KOPT-K1 (cell line): ENCODE measurements around the gene DENND2C.
"Not testable (repeated sequence)": the region's sequence is repeated elsewhere in the genome, so short reads cannot be mapped to it uniquely, and the experiment has no call there.

Experiments
- H3K27ac ChIP-seq: fragments of 200-600 bp; sonication (generic); 2 replicates; pipeline ENCODE4 v1.5.1; 2016; ENCODE audit warnings: antibody characterized with exemption, mild to moderate bottlenecking, low read depth, low read length; ENCODE audit not compliant: poor library complexity, severe bottlenecking
- H3K36me3 ChIP-seq: fragments of 200-600 bp; sonication (generic); 2 replicates; pipeline ENCODE4 v1.5.1; 2017; ENCODE audit warnings: antibody characterized with exemption, mild to moderate bottlenecking, low read length, moderate library complexity; ENCODE audit not compliant: insufficient read depth
- H3K9me3 ChIP-seq: fragments of 200-600 bp; sonication (generic); 2 replicates; pipeline ENCODE4 v1.5.1; 2017; ENCODE audit warnings: antibody characterized with exemption, low read length, mild to moderate bottlenecking; ENCODE audit not compliant: insufficient read depth, poor library complexity, severe bottlenecking

DENND2C gene

DNA sequence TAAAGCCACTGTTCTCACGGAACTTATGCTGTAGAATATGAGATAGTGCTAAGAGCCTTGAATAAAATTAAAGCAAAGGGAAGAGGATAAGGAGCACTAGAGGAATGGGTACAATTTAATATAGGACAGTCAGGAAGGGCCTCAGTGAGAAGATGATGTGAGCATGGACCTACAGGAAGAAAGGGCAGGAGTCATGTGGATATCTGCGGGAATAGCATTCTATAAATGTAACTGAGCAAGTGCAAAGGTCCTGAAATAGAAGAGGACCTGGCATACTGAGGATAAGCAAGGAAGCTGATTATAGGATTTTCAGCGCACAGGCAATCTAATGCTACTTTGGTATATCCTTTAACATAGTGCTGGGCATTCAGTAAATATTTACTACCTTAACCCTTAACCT is 75.8 kb downstream of the DENND2C start:
- H3K27ac ChIP-seq, result no peak overlapping the region
- no peaks in the 10 kb centered on the region for H3K36me3 ChIP-seq
- no peaks in the 10 kb centered on the region for H3K9me3 ChIP-seq

DNA sequence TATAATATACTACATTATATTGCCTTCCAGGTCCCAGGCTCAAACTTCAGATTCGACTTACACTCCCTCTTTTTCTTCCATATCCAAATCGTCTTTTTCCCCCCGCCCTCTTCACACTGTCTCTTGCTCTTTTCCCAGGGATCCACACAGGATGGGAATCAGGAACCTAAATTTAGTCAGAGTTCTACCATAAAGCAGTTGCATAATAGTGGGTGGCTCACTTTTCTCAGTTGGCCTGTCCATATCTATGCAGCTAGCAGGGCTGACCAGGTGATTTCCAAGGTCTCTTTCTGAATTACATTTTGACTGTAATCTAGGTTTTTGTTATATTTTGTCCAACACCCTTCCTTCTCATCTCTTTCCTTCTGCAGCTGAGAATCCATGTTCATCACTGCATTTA is 80.7 kb downstream of the DENND2C start:
- Histone ChIP-seq H3K9me3 (no peaks in the 10 kb centered on the region), H3K36me3 (no peaks in the 10 kb centered on the region), H3K27ac (no peak overlapping the region)

- Histone ChIP-seq H3K9me3 (no peaks in the 10 kb centered on the region), H3K36me3 (no peaks in the 10 kb centered on the region), H3K27ac (no peak overlapping the region)
Observed at GRCh38 chr1:114588196-114588689, 81.6 kb downstream of the DENND2C start.

- H3K36me3 ChIP-seq, result no peaks in the 10 kb centered on the region
- no peaks in the 10 kb centered on the region for H3K9me3 ChIP-seq
- no peak overlapping the region for H3K27ac ChIP-seq
Observed at GRCh38 chr1:114587203-114587991, 82.5 kb downstream of the DENND2C start.

- Histone ChIP-seq H3K27ac (no peak overlapping the region), H3K36me3 (no peaks in the 10 kb centered on the region), H3K9me3 (no peaks in the 10 kb centered on the region)
Observed at GRCh38 chr1:114586513-114587047, 83.3 kb downstream of the DENND2C start.

- no peak overlapping the region for H3K27ac ChIP-seq
- no peaks in the 10 kb centered on the region for H3K36me3 ChIP-seq
Observed at GRCh38 chr1:114585231-114585630, 84.6 kb downstream of the DENND2C start.

GRCh38 chr1:114581335-114582287 is 88.2 kb downstream of the DENND2C start, which contains the start of gene BCAS2:
Gene BCAS2 (minus strand): TSS chr1:114581615. CDS start chr1:114581591, 24 bp downstream.
- Histone ChIP-seq H3K36me3 (peaks cover 30% of the 10 kb centered on the region), H3K27ac (peak within 1 kb of the TSS; percentile 61), H3K9me3 (no peaks in the 10 kb centered on the region)

More at GRCh38 chr1:114585231-114585630, 84.6 kb downstream of the DENND2C start:
- H3K9me3 ChIP-seq, result no peaks in the 10 kb centered on the region

DNA sequence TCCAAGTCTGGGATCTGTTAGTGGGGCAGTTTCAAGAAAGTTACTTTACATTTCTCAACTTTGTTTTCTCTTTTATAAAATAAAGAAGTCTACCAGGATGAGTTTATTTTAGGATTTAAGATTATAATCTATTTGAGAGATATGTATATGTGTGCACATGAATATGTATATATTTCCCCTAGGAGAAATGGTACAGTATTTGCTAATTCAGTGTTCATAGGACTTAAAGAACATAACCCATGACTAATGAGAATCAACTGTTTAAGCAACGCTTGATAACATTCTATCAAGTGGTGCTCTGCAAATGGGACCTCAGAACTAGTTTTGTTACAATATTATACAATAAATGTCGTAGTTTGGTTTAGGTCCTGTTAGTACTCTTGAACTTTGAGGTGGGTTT is 95.5 kb downstream of the DENND2C start:
- Histone ChIP-seq H3K36me3 (peaks cover 98% of the 10 kb centered on the region), H3K9me3 (no peaks in the 10 kb centered on the region), H3K27ac (no peak overlapping the region)

GRCh38 chr1:114564141-114564540 is 105.7 kb downstream of the DENND2C start:
- Histone ChIP-seq H3K36me3 (peaks cover 53% of the 10 kb centered on the region), H3K9me3 (no peaks in the 10 kb centered on the region), H3K27ac (no peak overlapping the region)

DNA sequence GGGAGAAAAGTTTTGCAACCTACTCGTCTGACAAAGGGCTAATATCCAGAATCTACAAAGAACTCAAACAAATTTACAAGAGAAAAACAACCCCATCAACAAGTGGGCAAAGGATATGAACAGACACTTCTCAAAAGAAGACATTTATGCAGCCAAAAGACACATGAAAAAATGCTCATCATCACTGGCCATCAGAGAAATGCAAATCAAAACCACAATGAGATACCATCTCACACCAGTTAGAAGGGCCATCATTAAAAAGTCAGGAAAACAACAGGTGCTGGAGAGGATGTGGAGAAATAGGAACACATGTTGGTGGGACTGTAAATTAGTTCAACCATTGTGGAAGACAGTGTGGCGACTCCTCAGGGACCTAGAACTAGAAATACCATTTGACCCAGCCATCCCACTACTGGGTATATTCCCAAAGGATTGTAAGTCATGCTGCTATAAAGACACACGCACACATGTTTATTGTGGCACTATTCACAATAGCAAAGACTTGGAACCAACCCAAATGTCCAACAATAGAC is 106.8 kb downstream of the DENND2C start:
- peaks cover 42% of the 10 kb centered on the region for H3K36me3 ChIP-seq
- not testable (repeated sequence) for H3K27ac ChIP-seq, H3K9me3 ChIP-seq

- Histone ChIP-seq H3K36me3 (peaks cover 24% of the 10 kb centered on the region), H3K27ac (no peak overlapping the region)
Observed at GRCh38 chr1:114561333-114561732, 108.5 kb downstream of the DENND2C start.

GRCh38 chr1:114559356-114559755 is 110.5 kb downstream of the DENND2C start:
- H3K9me3 ChIP-seq, result no peaks in the 10 kb centered on the region
- H3K36me3 ChIP-seq, result peaks cover 5% of the 10 kb centered on the region
- H3K27ac ChIP-seq, result no peak overlapping the region

More at GRCh38 chr1:114561333-114561732, 108.5 kb downstream of the DENND2C start:
- no peaks in the 10 kb centered on the region for H3K9me3 ChIP-seq

DNA sequence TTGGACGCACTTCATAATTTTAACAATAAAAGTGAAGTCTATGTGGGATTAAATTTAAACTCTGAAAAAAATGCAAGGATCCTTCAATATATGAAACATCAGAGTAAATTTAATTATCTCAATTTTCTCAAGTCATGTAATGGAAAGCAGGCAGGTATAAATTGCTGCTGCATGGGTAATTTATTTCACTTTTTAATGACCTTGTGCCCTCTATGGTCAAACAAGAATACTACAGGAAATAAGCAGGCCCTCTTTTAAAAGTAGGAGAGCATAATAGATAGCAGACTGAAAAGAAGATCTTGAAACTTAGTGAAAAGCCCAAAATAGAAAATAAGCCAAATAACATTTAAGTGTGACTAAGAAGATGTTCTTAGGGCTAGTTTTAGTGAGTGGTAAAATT is 111.3 kb downstream of the DENND2C start:
- H3K36me3 ChIP-seq, result no peaks in the 10 kb centered on the region
- H3K9me3 ChIP-seq, result no peaks in the 10 kb centered on the region
- no peak overlapping the region for H3K27ac ChIP-seq

DNA sequence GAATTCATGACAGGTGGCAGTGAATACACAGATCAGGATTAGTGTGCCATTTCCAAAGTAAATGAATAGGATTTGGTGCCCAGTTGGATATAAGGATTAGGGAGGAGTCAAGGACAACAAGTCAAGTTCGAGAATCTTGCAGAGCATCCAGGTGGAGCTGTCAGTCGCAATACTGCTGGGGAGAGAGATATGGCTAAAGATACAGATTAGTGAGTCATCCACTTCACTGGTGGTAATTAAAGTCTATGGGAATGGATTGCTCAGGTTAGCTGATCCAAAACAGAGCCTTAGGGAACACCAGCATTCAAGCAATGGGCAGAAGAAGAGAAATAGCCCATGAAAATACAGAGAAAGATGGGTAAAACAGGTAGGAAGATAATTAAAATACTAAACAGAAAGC is 115.3 kb downstream of the DENND2C start:
- H3K36me3 ChIP-seq, result no peaks in the 10 kb centered on the region
- no peaks in the 10 kb centered on the region for H3K9me3 ChIP-seq
- H3K27ac ChIP-seq, result no peak overlapping the region
